Vagina (tissue), 2 donors: ENCODE data around the gene PRKCQ.

ENCODE experiments used
- CTCF ChIP-seq, 3 experiments: fragments of 450-650 bp in 2 of 3; fragments of 200-600 bp in 1 of 3; sonication (generic) in 1 of 3; IDR thresholded peaks; one replicate each; pipeline ENCODE4 v1.5.1; 2017 to 2019; ENCODE audit warnings: antibody characterized with exemption in 3 of 3, mild to moderate bottlenecking in 2 of 3, moderate library complexity in 2 of 3
- POLR2A ChIP-seq, 2 donors: fragments of 450-650 bp; IDR thresholded peaks; one replicate each; pipeline ENCODE4 v1.6.1; 2017; ENCODE audit warnings: antibody characterized with exemption in 2 of 2, mild to moderate bottlenecking in 2 of 2, moderate library complexity in 2 of 2

GRCh38 chr10:6558272-6558671, 21.8 kb downstream of the PRKCQ start:
- TF ChIP-seq POLR2A (IDR thresholded peaks at IDR 0.05) (no peak), CTCF (IDR thresholded peaks at IDR 0.05) (no peak)
